Natural killer cell (primary cell): ENCODE results near the gene SH3PXD2A. TPM values are rescaled to one million over a fixed set of nuclear protein-coding genes. Genes with fewer than 3 reads are reported as not detected.

Source experiments
- ATAC-seq, 3 donors: fragments of 150-1000 bp in 2 of 3; fragments of 200-7000 bp in 1 of 3; cut with Tn5 transposase; 1 replicate in 1 of 3; 2 replicates in 2 of 3; pipeline ENCODE4 v1.10.0; 2021; ENCODE audit warnings: mild to moderate bottlenecking in 2 of 3, moderate library complexity in 2 of 3
- DNase-seq, 2 donors: peaks; one replicate each; pipeline versions ENCODE4 v3.0.0 to v3.0.0-alpha.2; 2013 to 2021; ENCODE audit warnings: mixed read lengths in 1 of 2
- H3K27ac ChIP-seq: one replicate; pipeline ENCODE4 v1.5.1; 2013; ENCODE audit warnings: mild to moderate bottlenecking, low read length
- H3K27me3 ChIP-seq: one replicate; pipeline ENCODE4 v1.6.1; 2013; ENCODE audit warnings: low read length; ENCODE audit not compliant: control insufficient read depth, insufficient read depth
- H3K36me3 ChIP-seq: one replicate; pipeline ENCODE4 v1.6.1; 2013; ENCODE audit warnings: low read length; ENCODE audit not compliant: control insufficient read depth, insufficient read depth
- H3K4me1 ChIP-seq: one replicate; pipeline ENCODE4 v1.6.1; 2013; ENCODE audit warnings: low read length; ENCODE audit not compliant: control insufficient read depth, insufficient read depth
- H3K4me3 ChIP-seq: one replicate; pipeline ENCODE4 v1.5.1; 2013; ENCODE audit warnings: low read length
- H3K9me3 ChIP-seq: one replicate; pipeline ENCODE4 v1.6.1; 2013; ENCODE audit warnings: low read length; ENCODE audit not compliant: control insufficient read depth, insufficient read depth
- H3K27ac Mint-ChIP-seq, 2 donors: one replicate each; pipeline ENCODE4 v1.8.0; 2022; ENCODE audit warnings: mild to moderate bottlenecking in 2 of 2, mixed read lengths in 2 of 2, moderate library complexity in 1 of 2
- H3K27me3 Mint-ChIP-seq, 2 donors: one replicate each; pipeline ENCODE4 v1.8.0; 2022; ENCODE audit warnings: low read depth in 2 of 2, mixed read lengths in 2 of 2
- H3K36me3 Mint-ChIP-seq: one replicate; pipeline ENCODE4 v1.8.0; 2022; ENCODE audit warnings: mixed read lengths
- H3K4me1 Mint-ChIP-seq, 2 donors: one replicate each; pipeline ENCODE4 v1.8.0; 2022; ENCODE audit warnings: mixed read lengths in 2 of 2
- H3K4me3 Mint-ChIP-seq: one replicate; pipeline ENCODE4 v1.8.0; 2022; ENCODE audit warnings: mild to moderate bottlenecking, moderate library complexity, mixed read lengths
- H3K9me3 Mint-ChIP-seq, 2 donors: one replicate each; pipeline ENCODE4 v1.8.0; 2022; ENCODE audit warnings: mixed read lengths in 2 of 2
- WGBS: methylation state at CpG from one replicate; pipeline ENCODE4 v1.1.7; 2013; ENCODE audit warnings: missing lambda C conversion rate; ENCODE audit not compliant: insufficient coverage; 5-methylcytosine and 5-hydroxymethylcytosine counted together
- intact Hi-C: fragments of 100-400 bp; cut with micrococcal nuclease; formaldehyde crosslinking; loops from one replicate; pipeline ENCODE4 v1.14.2; 2022
- total RNA-seq, 4 donors: library from RNA; stranded (reverse); fragments of 120-200 nt in 1 of 4; gene quantifications; one replicate each; pipeline versions ENCODE4 v1.2.3 to v1.2.4, GENCODE V29; 2013 to 2022
- TF ChIP-seq, protein P1 (sequence below): fragments of 200-600 bp; IDR thresholded peaks from one replicate; pipeline ENCODE4 v1.8.0; 2022; ENCODE audit warnings: antibody characterized with exemption

SH3PXD2A gene
- total RNA-seq, 3 donors from 2014 or later (not counting 1 experiment from before 2014, with no cell fraction given), result 3.3 to 7.0 (median 4.9) TPM

- TF ChIP-seq, protein P1, sequence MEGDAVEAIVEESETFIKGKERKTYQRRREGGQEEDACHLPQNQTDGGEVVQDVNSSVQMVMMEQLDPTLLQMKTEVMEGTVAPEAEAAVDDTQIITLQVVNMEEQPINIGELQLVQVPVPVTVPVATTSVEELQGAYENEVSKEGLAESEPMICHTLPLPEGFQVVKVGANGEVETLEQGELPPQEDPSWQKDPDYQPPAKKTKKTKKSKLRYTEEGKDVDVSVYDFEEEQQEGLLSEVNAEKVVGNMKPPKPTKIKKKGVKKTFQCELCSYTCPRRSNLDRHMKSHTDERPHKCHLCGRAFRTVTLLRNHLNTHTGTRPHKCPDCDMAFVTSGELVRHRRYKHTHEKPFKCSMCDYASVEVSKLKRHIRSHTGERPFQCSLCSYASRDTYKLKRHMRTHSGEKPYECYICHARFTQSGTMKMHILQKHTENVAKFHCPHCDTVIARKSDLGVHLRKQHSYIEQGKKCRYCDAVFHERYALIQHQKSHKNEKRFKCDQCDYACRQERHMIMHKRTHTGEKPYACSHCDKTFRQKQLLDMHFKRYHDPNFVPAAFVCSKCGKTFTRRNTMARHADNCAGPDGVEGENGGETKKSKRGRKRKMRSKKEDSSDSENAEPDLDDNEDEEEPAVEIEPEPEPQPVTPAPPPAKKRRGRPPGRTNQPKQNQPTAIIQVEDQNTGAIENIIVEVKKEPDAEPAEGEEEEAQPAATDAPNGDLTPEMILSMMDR, result no peak
- Histone ChIP-seq H3K9me3 (no peaks in the 10 kb centered on the region), H3K27me3 (no peaks in the 10 kb centered on the region), H3K27ac (no peak overlapping the region), H3K36me3 (no peaks in the 10 kb centered on the region), H3K4me3 (no peak overlapping the region), H3K4me1 (no peaks in the 10 kb centered on the region)
- Mint-ChIP-seq H3K4me1 (peaks cover 0 to 4% of the 10 kb centered on the region in 2 donors), H3K27ac (no peak overlapping the region), H3K27me3 (peaks cover 13 to 14% of the 10 kb centered on the region in 2 donors), H3K4me3 (no peak overlapping the region), H3K9me3 (no peaks in the 10 kb centered on the region), H3K36me3 (no peaks in the 10 kb centered on the region)
- no peak for DNase-seq
- no peak for ATAC-seq
- 91% methylated on average over 12 of the region's 12 CpGs for WGBS
- intact Hi-C loops, result no loop called here
These were observed 306.6 kb downstream of the SH3PXD2A start for GRCh38 chr10:103548581-103549348.

DNA sequence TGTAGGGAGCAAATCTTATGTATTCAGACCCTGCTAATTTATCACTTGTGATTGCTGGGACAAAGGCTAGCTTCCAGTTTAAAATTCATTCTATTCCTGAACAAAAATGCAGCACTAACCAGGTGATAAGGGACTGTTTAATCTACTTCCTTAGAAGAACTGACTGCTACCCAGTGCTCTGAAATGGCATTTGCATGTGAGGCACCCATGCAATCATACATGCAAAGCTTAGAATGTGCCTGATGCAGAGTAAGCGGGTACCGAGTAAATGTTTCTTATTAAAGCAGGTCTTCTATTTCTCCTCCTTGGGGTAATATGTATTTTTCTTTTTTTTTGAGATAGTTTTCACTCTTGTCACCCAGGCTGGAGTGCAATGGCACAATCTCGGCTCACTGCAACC lies 307.4 kb downstream of the SH3PXD2A start:
- Histone ChIP-seq H3K4me3 (no peak overlapping the region), H3K4me1 (peaks cover 4% of the 10 kb centered on the region), H3K36me3 (no peaks in the 10 kb centered on the region), H3K27ac (no peak overlapping the region), H3K9me3 (no peaks in the 10 kb centered on the region), H3K27me3 (no peaks in the 10 kb centered on the region)
- peaks cover 13 to 18% of the 10 kb centered on the region in 2 donors for H3K27me3 Mint-ChIP-seq
- no peak for ATAC-seq
- intact Hi-C loops, result no loop called here
- H3K4me1 Mint-ChIP-seq, result peaks cover 4 to 5% of the 10 kb centered on the region in 2 donors
- no peaks in the 10 kb centered on the region for H3K36me3 Mint-ChIP-seq
- WGBS, result 100% methylated on average over 2 of the region's 3 CpGs
- TF ChIP-seq, protein P1, result no peak
- H3K4me3 Mint-ChIP-seq, result no peak overlapping the region
- no peak for DNase-seq
- no peaks in the 10 kb centered on the region for H3K9me3 Mint-ChIP-seq
- H3K27ac Mint-ChIP-seq, result no peak overlapping the region

DNA sequence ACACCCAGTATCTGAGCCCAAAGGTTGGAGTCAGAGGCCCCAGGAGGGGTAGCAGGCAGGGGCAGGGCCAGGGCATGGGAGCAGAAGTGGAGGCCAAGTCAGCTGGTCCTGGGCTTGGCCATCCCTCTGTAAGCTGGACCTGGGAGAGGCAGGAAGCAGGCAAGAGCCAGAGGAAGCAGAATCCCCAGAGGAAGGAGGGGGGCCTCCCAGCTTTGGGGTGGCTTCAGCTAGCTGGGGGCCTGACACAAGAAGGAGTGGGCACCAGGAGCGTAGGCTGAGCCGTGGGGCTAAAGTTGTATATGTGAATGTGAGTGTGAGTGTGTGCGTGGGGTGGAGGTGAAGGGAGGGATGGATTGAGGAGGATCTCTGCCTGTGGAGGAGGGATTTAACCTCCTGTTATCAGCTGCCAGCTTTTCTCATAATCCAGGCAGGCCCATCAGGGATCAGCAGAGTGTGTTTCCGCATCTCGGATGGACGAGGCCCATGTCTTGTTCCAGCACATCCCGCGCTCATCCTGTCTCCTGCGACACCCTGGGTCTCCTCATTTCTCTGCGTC lies 307.9 kb downstream of the SH3PXD2A start:
- no peak overlapping the region for H3K4me3 Mint-ChIP-seq
- peaks cover 9 to 13% of the 10 kb centered on the region in 2 donors for H3K27me3 Mint-ChIP-seq
- H3K4me1 ChIP-seq, result peaks cover 9% of the 10 kb centered on the region
- H3K9me3 ChIP-seq, result no peaks in the 10 kb centered on the region
- H3K4me3 ChIP-seq, result no peak overlapping the region
- H3K27ac ChIP-seq, result no peak overlapping the region
- H3K27ac Mint-ChIP-seq, result no peak overlapping the region
- H3K9me3 Mint-ChIP-seq, result no peaks in the 10 kb centered on the region
- WGBS, result 94% methylated on average over 10 of the region's 10 CpGs
- TF ChIP-seq, protein P1, result no peak
- DNase-seq (no peak), ATAC-seq (no peak)
- peaks cover 9 to 10% of the 10 kb centered on the region in 2 donors for H3K4me1 Mint-ChIP-seq
- H3K27me3 ChIP-seq, result no peaks in the 10 kb centered on the region
- no peaks in the 10 kb centered on the region for H3K36me3 Mint-ChIP-seq
- intact Hi-C loops, result no loop called here
- H3K36me3 ChIP-seq, result no peaks in the 10 kb centered on the region
